Epithelial cell of proximal tubule (primary cell): ENCODE measurements around the gene ZNF408. TPM values are rescaled to one million over a fixed set of nuclear protein-coding genes. Genes with fewer than 3 reads are reported as not detected.
A peak's percentile ranks its signal among the peaks of the same experiment; 100 is the strongest.

Experiments used
- DNase-seq: peaks from one replicate; pipeline ENCODE4 v3.0.0-alpha.2; 2011; ENCODE audit warnings: low read depth
- H3K4me3 ChIP-seq: 2 replicates; pipeline ENCODE4 v1.5.1; 2011; ENCODE audit warnings: low read depth, mild to moderate bottlenecking, low read length
- CTCF ChIP-seq: conservative IDR thresholded peaks from 2 replicates; pipeline ENCODE4 v1.5.1; 2012; ENCODE audit warnings: low read depth, mild to moderate bottlenecking, low read length
- total RNA-seq: library from RNA; depleted of rRNA; stranded (reverse); fragments of >200 nt; gene quantifications from 2 replicates; pipeline ENCODE4 v1.2.3, GENCODE V29; 2015

Gene ZNF408
- total RNA-seq, 1 donor from 2014 or later, result 12.5 TPM

GRCh38 chr11:46671958-46672315 is 28.9 kb upstream of the ZNF408 start:
- H3K4me3 ChIP-seq, result no peak overlapping the region
- no peak for TF ChIP-seq CTCF
- DNase-seq, result no peak

- no peak overlapping the region for H3K4me3 ChIP-seq
- no peak for TF ChIP-seq CTCF
These were observed 28.4 kb upstream of the ZNF408 start for GRCh38 chr11:46672381-46672839.

GRCh38 chr11:46673713-46674462 is 26.9 kb upstream of the ZNF408 start:
- TF ChIP-seq CTCF, result no peak
- no peak for DNase-seq
- H3K4me3 ChIP-seq, result no peak overlapping the region

More at GRCh38 chr11:46672381-46672839, 28.4 kb upstream of the ZNF408 start:
- no peak for DNase-seq

GRCh38 chr11:46674463-46675287 is 26.2 kb upstream of the ZNF408 start:
- no peak for TF ChIP-seq CTCF
- DNase-seq, result no peak
- H3K4me3 ChIP-seq, result no peak overlapping the region

GRCh38 chr11:46675288-46675851 is 25.5 kb upstream of the ZNF408 start:
- peak; percentile 24 for TF ChIP-seq CTCF
- H3K4me3 ChIP-seq, result no peak overlapping the region
- DNase-seq, result peak; percentile 44

- DNase-seq, result no peak
- no peak overlapping the region for H3K4me3 ChIP-seq
- TF ChIP-seq CTCF, result no peak
These were observed 24.9 kb upstream of the ZNF408 start for GRCh38 chr11:46675949-46676348.
